AG04449 (cell line): ENCODE measurements around the gene NCOA1.
A peak's percentile ranks its signal among the peaks of the same experiment; 100 is the strongest.

Experiments
- CTCF ChIA-PET: fragments of 350-600 bp; formaldehyde crosslinking; extraction: SDS; loops from one replicate; lab custom pipeline; 2021; ENCODE audit warnings: antibody characterized with exemption; lab: Yijun Ruan, JAX
- POLR2A ChIA-PET: fragments of 400-600, 350-600 bp; formaldehyde crosslinking; extraction: SDS; loops from one replicate; lab custom pipeline; 2020; ENCODE audit warnings: antibody characterized with exemption, inconsistent platforms; lab: Yijun Ruan, JAX
- DNase-seq: peaks from one replicate; pipeline ENCODE4 v3.0.0-alpha.2; 2010; ENCODE audit warnings: low read depth, low spot score
- H3K4me3 ChIP-seq: 2 replicates; pipeline ENCODE4 v1.5.1; 2011; ENCODE audit warnings: low read depth, mild to moderate bottlenecking, control low read depth, low read length
- CTCF ChIP-seq: IDR thresholded peaks from one replicate; pipeline ENCODE4 v1.5.1; 2011; ENCODE audit warnings: mild to moderate bottlenecking, moderate library complexity, low read length, control low read depth, inconsistent platforms; ENCODE audit not compliant: insufficient read depth; ENCODE audit errors: missing control alignments

Gene NCOA1

GRCh38 chr2:24708537-24709152 lies 217.6 kb downstream of the NCOA1 start:
- ChIA-PET CTCF (no interaction called here), POLR2A (no interaction called here)
- TF ChIP-seq CTCF: no peak
- DNase-seq: peak; percentile 26
- no peak overlapping the region for H3K4me3 ChIP-seq

GRCh38 chr2:24710806-24711205 lies 219.8 kb downstream of the NCOA1 start:
- CTCF ChIA-PET: no interaction called here
- H3K4me3 ChIP-seq: no peak overlapping the region
- POLR2A ChIA-PET: no interaction called here
- DNase-seq: no peak
- no peak for TF ChIP-seq CTCF

- CTCF ChIA-PET: no interaction called here
- H3K4me3 ChIP-seq: no peak overlapping the region
- no peak for TF ChIP-seq CTCF
- no peak for DNase-seq
- POLR2A ChIA-PET: no interaction called here
Measured at GRCh38 chr2:24711865-24712264, 220.8 kb downstream of the NCOA1 start.

- H3K4me3 ChIP-seq: no peak overlapping the region
- no peak for TF ChIP-seq CTCF
- ChIA-PET POLR2A (no interaction called here), CTCF (no interaction called here)
- no peak for DNase-seq
Measured at GRCh38 chr2:24712296-24712695, 221.2 kb downstream of the NCOA1 start.

- ChIA-PET CTCF (no interaction called here), POLR2A (no interaction called here)
- no peak for TF ChIP-seq CTCF
- H3K4me3 ChIP-seq: no peak overlapping the region
- no peak for DNase-seq
Measured at GRCh38 chr2:24717263-24717951, 226.4 kb downstream of the NCOA1 start.

- DNase-seq: no peak
- POLR2A ChIA-PET: no interaction called here
- H3K4me3 ChIP-seq: no peak overlapping the region
- TF ChIP-seq CTCF: no peak
- CTCF ChIA-PET: interaction anchor here (1.3 kb wide), 1 partner anchor 72 kb away, joined by 3 read pairs; no protein-coding TSS in a partner anchor
Measured at GRCh38 chr2:24720310-24720709, 229.3 kb downstream of the NCOA1 start.
